GM12891 (cell line): Measurements from ENCODE around the gene GGCX.

Experiments
- DNase-seq: peaks from one replicate; pipeline ENCODE4 v3.0.0; 2011; ENCODE audit warnings: low spot score; ENCODE audit not compliant: insufficient read length
- FAIRE-seq: peaks from 2 replicates; lab custom pipeline; 2011; peaks lifted over from hg19 to GRCh38; lab: Jason Lieb, UNC
- PAX5 ChIP-seq: IDR thresholded peaks from 2 replicates; pipeline ENCODE4 v1.6.1; 2011; ENCODE audit warnings: low read length, moderate library complexity, mild to moderate bottlenecking; ENCODE audit not compliant: insufficient read depth, severe bottlenecking
- POLR2A ChIP-seq: IDR thresholded peaks from 2 replicates; pipeline ENCODE4 v1.6.1; 2011; ENCODE audit warnings: low read depth, low read length, control low read depth
- POLR2AphosphoS5 ChIP-seq: IDR thresholded peaks from 2 replicates; pipeline ENCODE4 v1.6.1; 2011; ENCODE audit warnings: low read depth, low read length, control low read depth
- POU2F2 ChIP-seq: IDR thresholded peaks from 2 replicates; pipeline ENCODE4 v1.6.1; 2011; ENCODE audit warnings: low read depth, mild to moderate bottlenecking, control low read depth, low read length, moderate library complexity
- SPI1 ChIP-seq: IDR thresholded peaks from 2 replicates; pipeline ENCODE4 v1.6.1; 2011; ENCODE audit warnings: low read depth, low read length, control low read depth
- TAF1 ChIP-seq: IDR thresholded peaks from 2 replicates; pipeline ENCODE4 v1.6.1; 2011; ENCODE audit warnings: low read depth, low read length, control low read depth

The GGCX gene

DNA sequence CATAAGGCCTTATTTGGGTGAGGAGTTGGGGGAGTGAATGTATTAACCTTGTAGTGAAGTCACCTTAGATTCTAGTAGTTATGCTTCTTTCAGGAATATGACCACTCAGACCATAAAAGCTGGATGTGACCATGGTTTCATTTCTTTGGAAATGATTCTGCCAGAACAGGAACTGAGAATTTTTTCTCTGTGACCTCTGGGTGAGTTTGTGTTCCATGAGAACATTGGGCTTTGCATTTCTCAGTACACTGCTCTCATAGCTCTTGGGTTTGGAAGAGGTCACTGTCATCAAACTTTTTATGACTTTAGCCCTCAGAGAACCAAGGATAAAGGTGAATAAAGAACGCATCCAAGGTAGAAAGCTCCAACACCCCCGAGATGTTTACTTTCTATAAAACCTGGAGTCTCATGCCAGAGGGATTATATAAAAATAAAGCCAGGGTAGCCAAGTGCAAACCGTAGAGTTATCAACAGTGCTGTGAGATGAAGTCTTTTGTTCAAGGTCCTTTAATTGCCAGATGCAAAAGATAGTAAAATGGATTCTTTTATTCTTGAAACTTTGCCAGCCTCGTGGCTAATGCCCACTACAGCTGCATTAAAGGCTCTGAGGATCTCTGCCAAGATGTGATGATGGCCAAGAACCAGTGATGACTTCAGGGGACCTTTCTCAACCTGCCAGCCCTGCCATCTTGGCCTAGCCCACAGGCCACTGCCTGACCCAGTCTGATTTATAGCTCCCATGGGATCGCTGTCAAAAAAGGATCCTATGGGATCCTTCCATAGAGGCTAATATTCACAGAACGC is 50.1 kb downstream of the GGCX start:
- DNase-seq (no peak), FAIRE-seq (no peak)

DNA sequence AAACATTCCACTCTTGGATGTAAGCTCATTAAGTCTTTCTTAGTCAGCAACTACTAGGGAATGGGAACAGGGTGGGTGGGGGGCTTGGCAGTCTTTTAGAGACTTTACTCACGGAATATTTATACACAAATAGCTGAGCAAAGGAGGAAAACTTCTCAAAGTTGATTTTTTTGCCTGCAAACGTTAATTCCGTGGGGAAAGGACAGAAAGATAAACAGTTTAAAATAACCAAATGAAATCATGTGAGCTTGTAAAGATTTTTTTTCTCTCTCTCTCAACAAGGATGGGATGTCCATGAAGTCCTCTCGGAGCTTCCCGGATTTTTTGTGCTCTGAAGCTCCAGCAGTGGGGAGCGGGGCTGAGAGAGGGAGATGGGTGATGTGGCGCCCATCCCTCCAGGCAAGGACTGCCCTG is 54.5 kb downstream of the GGCX start:
- no peak for FAIRE-seq
- no peak for TF ChIP-seq POLR2A
- TF ChIP-seq TAF1, result no peak
- TF ChIP-seq PAX5, result no peak
- TF ChIP-seq POLR2AphosphoS5, result no peak
- TF ChIP-seq SPI1, result no peak
- TF ChIP-seq POU2F2, result no peak
- DNase-seq, result no peak

More for the DNA sequence above, 50.1 kb downstream of the GGCX start:
- TF ChIP-seq POLR2A (no peak), SPI1 (peak; percentile 57; the same call in 1 of the 2 replicates), POU2F2 (no peak)

DNA sequence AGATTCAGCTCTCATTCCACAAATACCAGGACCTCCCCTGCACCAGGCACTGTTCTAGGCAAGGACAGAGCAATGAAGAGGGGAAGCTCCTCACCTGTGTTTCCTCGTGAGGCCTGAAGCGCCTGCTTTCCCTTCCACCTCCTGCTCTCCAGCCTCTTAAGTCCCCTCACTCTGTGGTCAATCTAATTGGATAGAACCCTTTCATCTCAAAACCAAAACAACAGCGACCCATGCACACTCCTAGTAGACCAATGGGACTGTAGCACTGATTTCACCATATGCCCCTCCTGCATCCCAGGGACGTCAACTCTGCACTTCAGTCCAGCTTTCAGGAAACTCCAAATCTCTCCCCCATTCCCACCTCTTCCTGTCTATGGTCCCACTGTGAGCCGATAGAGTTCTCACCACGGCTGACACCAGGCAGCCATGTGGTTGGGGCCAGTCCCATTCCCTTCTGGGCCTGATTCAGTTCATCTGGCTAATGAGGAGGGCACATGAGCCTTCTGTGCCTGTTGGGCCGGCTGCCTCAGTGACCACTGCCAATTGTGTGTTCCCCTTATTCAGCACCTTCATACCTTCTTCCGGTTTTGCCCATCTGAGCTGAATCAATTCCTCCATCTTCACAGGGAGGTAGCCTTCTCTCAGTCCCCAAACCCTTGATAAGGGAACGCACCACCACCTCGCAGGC is 55.6 kb downstream of the GGCX start:
- TF ChIP-seq POLR2AphosphoS5 (no peak), POLR2A (no peak), PAX5 (no peak), SPI1 (no peak), TAF1 (no peak), POU2F2 (no peak)
- no peak for FAIRE-seq
- no peak for DNase-seq

DNA sequence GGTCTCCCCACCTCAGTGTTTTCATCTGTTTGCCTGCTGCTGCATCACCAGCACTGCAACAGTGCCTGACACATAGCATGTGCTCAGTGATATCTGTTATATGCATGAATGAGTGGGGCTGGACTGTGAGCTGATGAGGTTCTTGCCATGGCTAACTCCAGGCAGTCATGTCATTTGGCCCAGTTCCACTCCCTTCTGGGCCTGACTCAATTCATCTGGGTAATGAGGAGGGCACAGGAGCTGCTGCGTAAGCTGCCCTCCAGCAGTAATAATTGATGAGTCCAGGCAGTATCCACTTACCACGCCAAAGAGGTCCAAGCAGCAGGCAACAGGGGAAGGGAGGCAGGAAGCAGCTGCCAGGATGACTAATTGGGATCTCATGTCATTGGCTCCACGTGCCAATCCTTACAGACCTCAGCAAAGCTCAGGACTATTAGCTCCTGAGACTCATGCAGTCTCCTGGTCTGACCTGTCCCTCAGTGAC is 56.5 kb downstream of the GGCX start:
- TF ChIP-seq POLR2AphosphoS5 (no peak), SPI1 (no peak), POU2F2 (no peak), TAF1 (no peak), POLR2A (no peak), PAX5 (no peak)
- FAIRE-seq (no peak), DNase-seq (no peak)

DNA sequence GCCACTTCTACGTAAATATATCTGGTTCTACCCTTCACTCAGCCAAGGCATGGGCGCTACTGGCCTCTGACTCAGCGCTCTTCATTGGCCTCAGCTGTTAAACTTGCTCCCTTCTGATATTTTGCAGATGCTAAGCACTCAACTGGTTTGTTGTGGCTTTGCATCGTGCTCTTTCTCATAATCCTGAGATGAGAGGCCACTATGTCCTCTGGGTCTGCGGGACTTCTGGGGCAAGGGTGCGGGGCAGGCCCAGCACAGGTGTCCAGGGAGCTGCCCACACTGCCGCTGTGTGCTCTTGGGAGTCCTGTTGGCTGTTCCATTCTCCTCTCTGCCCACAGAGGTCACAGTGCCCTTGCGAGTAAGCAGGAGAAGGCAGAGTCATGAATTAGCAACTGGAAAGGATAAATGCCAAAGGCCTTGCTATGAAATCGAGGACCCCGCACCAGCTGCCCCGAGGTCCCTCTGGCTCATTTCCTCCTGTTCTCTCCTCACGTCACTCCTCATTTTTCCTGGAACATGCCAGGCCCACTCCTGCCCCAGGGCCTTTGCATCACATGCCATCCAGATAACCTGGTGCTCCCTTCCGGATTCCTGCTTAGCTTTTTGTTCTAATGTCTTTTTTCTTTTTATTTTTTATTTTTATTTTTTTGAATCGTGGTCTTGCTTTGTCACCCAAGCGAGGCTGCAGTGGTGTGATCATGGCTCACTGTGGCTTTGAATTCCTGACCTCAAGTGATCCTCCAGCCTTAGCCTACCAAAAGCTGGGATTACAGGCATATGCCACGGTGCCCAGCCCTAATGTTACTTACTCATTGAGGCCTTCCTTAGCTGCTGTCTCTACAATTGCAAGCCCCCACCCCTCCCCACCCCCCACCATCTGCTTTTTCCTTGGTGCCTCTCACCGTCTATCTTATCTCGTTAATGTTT is 57.2 kb downstream of the GGCX start:
- no peak for DNase-seq

DNA sequence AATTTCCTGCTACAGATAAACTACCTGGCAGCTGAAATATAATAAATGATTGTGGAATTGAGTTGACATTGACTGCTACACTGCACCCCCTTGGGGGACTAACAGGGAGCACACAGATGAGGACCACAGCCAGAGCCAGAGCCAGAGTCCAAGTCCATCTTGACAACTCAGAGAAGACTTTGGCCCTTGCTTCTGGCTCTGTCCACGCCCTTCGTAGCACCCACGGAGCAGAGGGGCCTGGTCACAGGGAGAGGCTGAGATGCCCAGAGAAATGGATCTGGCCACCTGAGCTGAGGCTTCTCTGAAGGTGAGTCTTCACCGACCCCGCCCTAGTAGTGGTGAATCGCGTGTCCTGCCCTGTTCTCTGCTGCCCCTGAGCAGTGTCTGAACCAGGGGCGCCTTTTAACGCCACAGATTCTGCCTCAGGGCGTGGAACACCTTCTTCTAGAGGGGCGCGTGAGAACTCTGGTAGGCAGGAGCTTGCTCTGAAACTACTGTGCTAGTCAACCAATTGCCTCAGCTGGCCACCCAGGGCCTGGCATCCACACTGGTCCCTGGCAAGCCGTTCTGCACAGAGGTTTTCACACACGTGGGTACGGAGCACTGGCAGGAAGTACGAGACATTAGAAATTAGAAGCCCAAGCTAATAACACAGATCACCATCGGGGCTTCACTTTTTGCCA is 58.0 kb downstream of the GGCX start:
- no peak for FAIRE-seq

More for the DNA sequence above, 57.2 kb downstream of the GGCX start:
- no peak for FAIRE-seq
- TF ChIP-seq SPI1 (no peak), POLR2AphosphoS5 (no peak), TAF1 (no peak), PAX5 (no peak), POLR2A (no peak), POU2F2 (no peak)

DNA sequence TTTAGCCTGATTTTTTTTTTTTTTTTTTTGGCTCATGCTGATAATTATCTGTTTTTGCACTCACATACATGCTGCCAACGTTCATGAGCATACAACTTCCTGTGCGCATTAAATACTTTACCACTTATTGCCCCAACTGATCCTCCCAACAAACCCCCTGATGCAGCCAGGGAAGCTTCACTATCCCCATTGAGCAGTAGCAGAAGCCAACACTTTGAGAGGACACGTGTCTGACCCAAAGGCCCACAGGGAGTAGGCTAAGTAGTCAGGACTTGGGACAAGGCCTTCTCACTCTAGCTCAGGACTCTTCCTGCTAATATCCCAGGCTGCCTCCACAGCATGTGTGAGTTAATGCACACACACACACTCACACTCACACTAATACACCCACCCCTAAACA is 58.6 kb downstream of the GGCX start:
- DNase-seq (no peak), FAIRE-seq (no peak)
- TF ChIP-seq TAF1, result no peak
- TF ChIP-seq POU2F2, result no peak
- TF ChIP-seq POLR2AphosphoS5, result no peak
- TF ChIP-seq SPI1, result no peak
- no peak for TF ChIP-seq PAX5
- no peak for TF ChIP-seq POLR2A

More for the DNA sequence above, 58.0 kb downstream of the GGCX start:
- DNase-seq, result no peak
- no peak for TF ChIP-seq PAX5
- no peak for TF ChIP-seq POLR2A
- no peak for TF ChIP-seq TAF1
- TF ChIP-seq POU2F2, result no peak
- no peak for TF ChIP-seq POLR2AphosphoS5
- no peak for TF ChIP-seq SPI1

DNA sequence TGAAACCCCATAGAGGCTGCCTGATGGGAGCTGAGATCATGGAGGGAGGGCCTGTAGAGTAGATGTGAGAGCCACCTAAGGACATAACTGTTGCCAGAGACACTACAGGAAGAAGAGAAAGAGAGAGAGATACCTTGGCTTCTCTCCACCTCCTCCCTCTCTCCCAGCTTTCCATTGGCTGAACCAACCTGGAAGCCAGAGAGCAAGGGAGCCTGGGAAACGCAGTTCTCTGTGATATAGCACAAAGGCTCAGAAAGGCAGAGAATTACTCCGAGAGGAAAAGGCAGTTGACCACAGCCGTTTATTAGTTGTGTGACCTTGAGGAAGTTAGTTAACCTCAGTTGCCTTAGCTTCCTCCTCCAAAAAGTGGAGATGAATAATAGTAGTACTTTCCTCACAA is 60.0 kb downstream of the GGCX start:
- FAIRE-seq, result no peak
- TF ChIP-seq SPI1, result no peak
- no peak for TF ChIP-seq POLR2A
- no peak for TF ChIP-seq PAX5
- no peak for TF ChIP-seq POU2F2
- TF ChIP-seq POLR2AphosphoS5, result no peak
- TF ChIP-seq TAF1, result no peak
- DNase-seq, result no peak
